B cell (primary cell): ENCODE measurements around the gene OR2L3. TPM values are rescaled to one million over a fixed set of nuclear protein-coding genes. Genes with fewer than 3 reads are reported as not detected.

ENCODE experiments used
- ATAC-seq: fragments of 200-7000 bp; cut with Tn5 transposase; one replicate; pipeline ENCODE4 v1.10.0; 2021; ENCODE audit warnings: low read depth, mild to moderate bottlenecking, moderate number of reproducible peaks, moderate library complexity
- CTCF ChIA-PET: fragments of 350-600 bp; sonication (Branson Sonifier 250); formaldehyde crosslinking; loops from one replicate; lab custom pipeline; 2021; ENCODE audit warnings: antibody characterized with exemption, inconsistent platforms; lab: Charles Lee
- POLR2A ChIA-PET: fragments of 350-600 bp; sonication (Branson Sonifier 250); formaldehyde crosslinking; loops from one replicate; lab custom pipeline; 2021; ENCODE audit warnings: antibody characterized with exemption; lab: Charles Lee
- DNase-seq: peaks from one replicate; pipeline ENCODE4 v3.0.0; 2013
- H2AFZ ChIP-seq: 2 replicates; pipeline ENCODE4 v1.6.1; 2012; ENCODE audit warnings: mild to moderate bottlenecking, low read depth, low read length; ENCODE audit not compliant: insufficient read depth, poor library complexity, severe bottlenecking
- H3K27ac ChIP-seq, 2 donors: 1 replicate in 1 of 2; 2 replicates in 1 of 2; pipeline ENCODE4 v1.5.1; 2012 to 2013; ENCODE audit warnings: low read length in 2 of 2, mild to moderate bottlenecking in 2 of 2, moderate library complexity in 1 of 2
- H3K27me3 ChIP-seq, 4 experiments: fragments of 200-600 bp in 1 of 4; sonication (generic) in 1 of 4; replicated peaks in 1 of 4; 1 replicate in 2 of 4; 2 replicates in 2 of 4; pipeline versions ENCODE4 v1.6.1 to v1.7.0; 2013 to 2016; ENCODE audit warnings: low read length in 3 of 4, mild to moderate bottlenecking in 2 of 4, mixed read lengths in 1 of 4, moderate library complexity in 1 of 4; ENCODE audit not compliant: insufficient read depth in 4 of 4, control insufficient read depth in 3 of 4; ENCODE audit errors: control extremely low read depth in 1 of 4
- H3K36me3 ChIP-seq, 2 experiments: replicated peaks in 1 of 2; 1 replicate in 1 of 2; 2 replicates in 1 of 2; pipeline versions ENCODE4 v1.6.1 to v1.7.1; 2013; ENCODE audit warnings: low read length in 1 of 2; ENCODE audit not compliant: insufficient read depth in 2 of 2, control insufficient read depth in 1 of 2; ENCODE audit errors: control extremely low read depth in 1 of 2, extremely low read depth in 1 of 2
- H3K4me1 ChIP-seq, 2 donors: fragments of 200-600 bp in 1 of 2; sonication (generic) in 1 of 2; 1 replicate in 1 of 2; 2 replicates in 1 of 2; pipeline versions ENCODE4 v1.5.1 to v1.6.1; 2013 to 2017; ENCODE audit warnings: low read length in 2 of 2; ENCODE audit not compliant: control insufficient read depth in 2 of 2, insufficient read depth in 2 of 2
- H3K4me2 ChIP-seq: replicated peaks from 2 replicates; pipeline ENCODE3; 2012; ENCODE audit warnings: mild to moderate bottlenecking, low read depth, low read length; ENCODE audit not compliant: poor library complexity, severe bottlenecking
- H3K4me3 ChIP-seq, 5 experiments: fragments of 200-600 bp in 1 of 5; sonication (generic) in 1 of 5; 1 replicate in 3 of 5; 2 replicates in 2 of 5; pipeline versions ENCODE4 v1.5.1 to v1.7.0; 2011 to 2016; ENCODE audit warnings: low read length in 4 of 5, mild to moderate bottlenecking in 4 of 5, low read depth in 2 of 5, control low read depth in 1 of 5, moderate library complexity in 1 of 5; ENCODE audit not compliant: insufficient read depth in 1 of 5; ENCODE audit errors: control extremely low read depth in 1 of 5, extremely low read depth in 1 of 5
- H3K79me2 ChIP-seq: fragments of 200-600 bp; sonication (generic); one replicate; pipeline ENCODE4 v1.6.0; 2016; ENCODE audit warnings: low read length; ENCODE audit not compliant: control insufficient read depth, insufficient read depth
- H3K9ac ChIP-seq: fragments of 200-600 bp; sonication (generic); 2 replicates; pipeline ENCODE4 v1.6.1; 2017; ENCODE audit warnings: mild to moderate bottlenecking, low read length, moderate library complexity
- H3K9me3 ChIP-seq, 3 donors: one replicate each; pipeline versions ENCODE4 v1.6.1 to v1.7.1; 2013; ENCODE audit warnings: low read length in 2 of 3; ENCODE audit not compliant: control insufficient read depth in 2 of 3, insufficient read depth in 1 of 3; ENCODE audit errors: control extremely low read depth in 1 of 3
- H4K20me1 ChIP-seq: 2 replicates; pipeline ENCODE4 v1.6.0; 2012; ENCODE audit warnings: mild to moderate bottlenecking, low read length; ENCODE audit not compliant: insufficient read depth, control insufficient read depth, poor library complexity, severe bottlenecking
- H3K27ac Mint-ChIP-seq: one replicate; pipeline ENCODE4 v1.8.0; 2021; ENCODE audit warnings: mixed read lengths
- H3K27me3 Mint-ChIP-seq: one replicate; pipeline ENCODE4 v1.8.0; 2021; ENCODE audit warnings: mixed read lengths
- H3K4me1 Mint-ChIP-seq: one replicate; pipeline ENCODE4 v1.8.0; 2021; ENCODE audit warnings: mixed read lengths
- H3K4me3 Mint-ChIP-seq: one replicate; pipeline ENCODE4 v1.8.0; 2021; ENCODE audit warnings: mixed read lengths
- H3K9me3 Mint-ChIP-seq: one replicate; pipeline ENCODE4 v1.8.0; 2022; ENCODE audit warnings: mixed read lengths; ENCODE audit not compliant: insufficient read depth
- EZH2 ChIP-seq: IDR thresholded peaks from 2 replicates; pipeline ENCODE4 v1.6.1; 2012; ENCODE audit warnings: borderline replicate concordance, low read depth, mild to moderate bottlenecking, moderate library complexity, low read length; ENCODE audit not compliant: insufficient read depth, poor library complexity, severe bottlenecking
- WGBS: methylation state at CpG from one replicate; pipeline ENCODE4 v1.1.5; 2013; ENCODE audit warnings: missing lambda C conversion rate; ENCODE audit not compliant: insufficient coverage; 5-methylcytosine and 5-hydroxymethylcytosine counted together
- intact Hi-C: fragments of 100-400 bp; cut with micrococcal nuclease; formaldehyde crosslinking; loops from one replicate; pipeline ENCODE4 v1.10.0; 2022
- polyA plus RNA-seq: library from polyadenylated mRNA; depleted of rRNA; stranded (reverse); fragments of >200 nt; gene quantifications from 2 replicates; pipeline ENCODE4 v1.2.3, GENCODE V29; 2012
- total RNA-seq, 2 donors: library from RNA; stranded (reverse); fragments of 120-200 nt in 1 of 2; gene quantifications; 1 replicate in 1 of 2; 2 replicates in 1 of 2; pipeline versions ENCODE4 v1.2.3 to v1.2.4, GENCODE V29; 2013 to 2022
- TF ChIP-seq, protein P1 (sequence below): fragments of 200-600 bp; IDR thresholded peaks from one replicate; pipeline ENCODE4 v1.8.0; 2022; ENCODE audit warnings: antibody characterized with exemption, mild to moderate bottlenecking

The OR2L3 gene
- total and polyA plus RNA-seq, 2 donors (not counting 1 experiment from before 2014, with no cell fraction given): 0.42 TPM; not detected in 1

DNA sequence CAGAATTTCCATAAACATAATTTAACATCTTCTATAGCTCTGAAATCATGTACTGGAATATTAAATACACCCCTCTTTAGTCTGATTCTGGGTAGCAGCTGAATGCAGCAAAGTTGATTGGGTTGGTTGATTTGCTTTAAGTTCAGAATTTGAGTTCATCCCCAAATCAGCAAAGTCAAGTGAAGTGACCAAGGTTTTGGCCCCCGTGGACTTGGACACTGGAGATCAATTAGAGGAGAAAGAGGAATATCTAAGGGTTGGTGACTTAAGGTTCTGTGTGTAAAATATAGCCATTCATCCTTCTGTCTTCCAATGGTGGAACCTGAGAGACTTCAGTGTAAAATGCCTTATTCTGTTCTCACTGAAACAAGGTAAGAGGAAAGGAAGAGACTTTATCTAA lies 48.2 kb downstream of the OR2L3 start, which contains the start of gene OR2L13:
Gene OR2L13 (plus strand): TSS at position 301 of the 400 bp plus-strand sequence. CDS start 4,192 bp downstream, outside the sequence.
- intact Hi-C loops: no loop called here
- Mint-ChIP-seq H3K27me3 (no peaks in the 10 kb centered on the region), H3K4me3 (no peak within 1 kb of the TSS), H3K4me1 (no peaks in the 10 kb centered on the region), H3K9me3 (peaks cover 4% of the 10 kb centered on the region), H3K27ac (no peak within 1 kb of the TSS)
- Histone ChIP-seq H3K36me3 (no peaks in the 10 kb centered on the region), H4K20me1 (no peaks in the 10 kb centered on the region), H3K27me3 (no peaks in the 10 kb centered on the region), H3K79me2 (no peaks in the 10 kb centered on the region), H3K4me3 (no peak within 1 kb of the TSS), H2AFZ (no peak within 1 kb of the TSS), H3K9ac (no peak within 1 kb of the TSS), H3K4me1 (no peaks in the 10 kb centered on the region), H3K4me2 (no peak within 1 kb of the TSS), H3K27ac (no peak within 1 kb of the TSS), H3K9me3 (no peaks in the 10 kb centered on the region)
- POLR2A ChIA-PET: no interaction called here
- WGBS: no CpG with 5 or more reads among the region's 1 CpG
- no peak for DNase-seq
- no peak for ATAC-seq
- CTCF ChIA-PET: no interaction called here
- no peak for TF ChIP-seq EZH2
- TF ChIP-seq, protein P1, sequence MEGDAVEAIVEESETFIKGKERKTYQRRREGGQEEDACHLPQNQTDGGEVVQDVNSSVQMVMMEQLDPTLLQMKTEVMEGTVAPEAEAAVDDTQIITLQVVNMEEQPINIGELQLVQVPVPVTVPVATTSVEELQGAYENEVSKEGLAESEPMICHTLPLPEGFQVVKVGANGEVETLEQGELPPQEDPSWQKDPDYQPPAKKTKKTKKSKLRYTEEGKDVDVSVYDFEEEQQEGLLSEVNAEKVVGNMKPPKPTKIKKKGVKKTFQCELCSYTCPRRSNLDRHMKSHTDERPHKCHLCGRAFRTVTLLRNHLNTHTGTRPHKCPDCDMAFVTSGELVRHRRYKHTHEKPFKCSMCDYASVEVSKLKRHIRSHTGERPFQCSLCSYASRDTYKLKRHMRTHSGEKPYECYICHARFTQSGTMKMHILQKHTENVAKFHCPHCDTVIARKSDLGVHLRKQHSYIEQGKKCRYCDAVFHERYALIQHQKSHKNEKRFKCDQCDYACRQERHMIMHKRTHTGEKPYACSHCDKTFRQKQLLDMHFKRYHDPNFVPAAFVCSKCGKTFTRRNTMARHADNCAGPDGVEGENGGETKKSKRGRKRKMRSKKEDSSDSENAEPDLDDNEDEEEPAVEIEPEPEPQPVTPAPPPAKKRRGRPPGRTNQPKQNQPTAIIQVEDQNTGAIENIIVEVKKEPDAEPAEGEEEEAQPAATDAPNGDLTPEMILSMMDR: no peak

DNA sequence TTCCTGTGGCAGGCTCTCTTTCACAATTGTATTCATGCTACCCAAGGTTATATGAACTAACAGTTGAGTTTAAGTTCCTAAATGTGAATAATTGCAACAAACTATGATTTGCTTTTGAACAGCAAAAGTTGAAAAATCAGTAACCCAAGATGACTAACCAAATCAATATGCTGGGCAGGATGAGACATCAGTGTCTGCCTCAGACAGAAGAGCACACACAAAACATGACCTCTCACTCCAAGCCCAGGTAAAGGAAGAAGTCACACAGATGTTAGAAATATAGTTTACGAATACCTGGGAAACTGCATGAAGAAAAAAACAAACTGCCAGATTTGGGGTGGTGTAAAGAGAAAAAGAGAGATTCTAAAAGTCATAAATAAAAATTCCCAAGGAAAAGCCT lies 51.9 kb downstream of the OR2L3 start:
- Histone ChIP-seq H3K36me3 (no peaks in the 10 kb centered on the region), H3K4me2 (no peak overlapping the region), H2AFZ (no peak overlapping the region), H3K27me3 (no peaks in the 10 kb centered on the region), H3K9ac (no peak overlapping the region), H3K79me2 (no peaks in the 10 kb centered on the region), H3K27ac (no peak overlapping the region), H3K4me3 (no peak overlapping the region), H3K9me3 (no peaks in the 10 kb centered on the region), H3K4me1 (no peaks in the 10 kb centered on the region), H4K20me1 (no peaks in the 10 kb centered on the region)
- DNase-seq (no peak), ATAC-seq (no peak)
- ChIA-PET CTCF (no interaction called here), POLR2A (no interaction called here)
- no peaks in the 10 kb centered on the region for H3K27me3 Mint-ChIP-seq
- no peaks in the 10 kb centered on the region for H3K9me3 Mint-ChIP-seq
- TF ChIP-seq, protein P1: no peak
- TF ChIP-seq EZH2: no peak
- H3K4me3 Mint-ChIP-seq: no peak overlapping the region
- no peak overlapping the region for H3K27ac Mint-ChIP-seq
- no peaks in the 10 kb centered on the region for H3K4me1 Mint-ChIP-seq
- intact Hi-C loops: no loop called here
- whole genome bisulfite sequencing: no CpG with 5 or more reads among the region's 1 CpG
